Measurements from ENCODE around the gene CLN6. TPM values are rescaled to one million over a fixed set of nuclear protein-coding genes. Genes with fewer than 3 reads are reported as not detected.
"Not testable (repeated sequence)": the region's sequence is repeated elsewhere in the genome, so short reads cannot be mapped to it uniquely, and the experiment has no call there.

CLN6 gene
- total RNA-seq, 3 donors from 2014 or later (not counting 1 experiment from before 2014, with no cell fraction given), result 14.9 to 19.0 (median 15.5) TPM

- whole genome bisulfite sequencing (ENCODE audit: insufficient coverage), result 93% methylated on average over 17 of the region's 17 CpGs
- Mint-ChIP-seq H3K27me3 (ENCODE audit: low read depth in 2 of 2) (no peaks in the 10 kb centered on the region), H3K36me3 (no peaks in the 10 kb centered on the region), H3K4me3 (no peak overlapping the region), H3K27ac (no peak overlapping the region), H3K9me3 (no peaks in the 10 kb centered on the region), H3K4me1 (peaks cover 5 to 12% of the 10 kb centered on the region in 2 donors)
- TF ChIP-seq CTCF (IDR thresholded peaks at IDR 0.05), result no peak
- Histone ChIP-seq H3K4me3 (ENCODE audit: low read length) (no peak overlapping the region), H3K36me3 (ENCODE audit: control insufficient read depth, insufficient read depth, low read length) (peaks cover 4% of the 10 kb centered on the region), H3K27me3 (ENCODE audit: control insufficient read depth, insufficient read depth, low read length) (no peaks in the 10 kb centered on the region), H3K4me1 (ENCODE audit: control insufficient read depth, insufficient read depth, low read length) (peaks cover 12% of the 10 kb centered on the region), H3K27ac (ENCODE audit: low read length) (no peak overlapping the region), H3K9me3 (ENCODE audit: control insufficient read depth, insufficient read depth, low read length) (no peaks in the 10 kb centered on the region)
- intact Hi-C loops (cut with micrococcal nuclease), result no loop called here
- DNase-seq (no peak), ATAC-seq (no peak)
Observed at GRCh38 chr15:68213991-68214837, 15.3 kb downstream of the CLN6 start.

GRCh38 chr15:68213491-68213845 lies 16.1 kb downstream of the CLN6 start:
- intact Hi-C loops (cut with micrococcal nuclease); H3K27me3 ChIP-seq (ENCODE audit: control insufficient read depth, insufficient read depth, low read length); H3K4me3 ChIP-seq (ENCODE audit: low read length); H3K36me3 ChIP-seq (ENCODE audit: control insufficient read depth, insufficient read depth, low read length); H3K27ac Mint-ChIP-seq; DNase-seq; H3K9me3 ChIP-seq (ENCODE audit: control insufficient read depth, insufficient read depth, low read length); H3K4me3 Mint-ChIP-seq; H3K36me3 Mint-ChIP-seq; H3K27me3 Mint-ChIP-seq (ENCODE audit: low read depth in 2 of 2); H3K27ac ChIP-seq (ENCODE audit: low read length); ATAC-seq; H3K9me3 Mint-ChIP-seq: not testable (repeated sequence)
- H3K4me1 Mint-ChIP-seq, result peaks cover 5 to 15% of the 10 kb centered on the region in 2 donors
- H3K4me1 ChIP-seq (ENCODE audit: control insufficient read depth, insufficient read depth, low read length), result peaks cover 19% of the 10 kb centered on the region
- 97% methylated on average over 6 of the region's 6 CpGs for WGBS (ENCODE audit: insufficient coverage)

- WGBS (ENCODE audit: insufficient coverage), result 97% methylated on average over 14 of the region's 14 CpGs
- no peak for TF ChIP-seq CTCF (IDR thresholded peaks at IDR 0.05)
- Histone ChIP-seq H3K4me3 (ENCODE audit: low read length) (no peak overlapping the region), H3K27me3 (ENCODE audit: control insufficient read depth, insufficient read depth, low read length) (no peaks in the 10 kb centered on the region), H3K4me1 (ENCODE audit: control insufficient read depth, insufficient read depth, low read length) (peaks cover 23% of the 10 kb centered on the region), H3K9me3 (ENCODE audit: control insufficient read depth, insufficient read depth, low read length) (no peaks in the 10 kb centered on the region), H3K27ac (ENCODE audit: low read length) (no peak overlapping the region), H3K36me3 (ENCODE audit: control insufficient read depth, insufficient read depth, low read length) (peaks cover 4% of the 10 kb centered on the region)
- ATAC-seq (no peak), DNase-seq (no peak)
- Mint-ChIP-seq H3K9me3 (no peaks in the 10 kb centered on the region), H3K27me3 (ENCODE audit: low read depth in 2 of 2) (no peaks in the 10 kb centered on the region), H3K4me3 (no peak overlapping the region), H3K4me1 (peaks cover 5 to 21% of the 10 kb centered on the region in 2 donors), H3K27ac (no peak overlapping the region), H3K36me3 (no peaks in the 10 kb centered on the region)
- intact Hi-C loops (cut with micrococcal nuclease), result no loop called here
Observed at GRCh38 chr15:68211656-68212320, 17.7 kb downstream of the CLN6 start.

Data from natural killer cell (primary cell).